GM21423 (cell line): ENCODE results near the gene PERM1.
"Not testable (repeated sequence)": the region's sequence is repeated elsewhere in the genome, so short reads cannot be mapped to it uniquely, and the experiment has no call there.

Experiments
- ATAC-seq: cut with Tn5 transposase; IDR thresholded peaks from one replicate; pipeline ENCODE4 v1.9.1; 2021; ENCODE audit warnings: mild to moderate bottlenecking, moderate library complexity; ENCODE audit not compliant: unreplicated experiment

PERM1 gene

GRCh38 chr1:1014799-1015681, 33.1 kb upstream of the PERM1 start:
- no peak for ATAC-seq

- no peak for ATAC-seq
Observed at GRCh38 chr1:1013922-1014648, 32.2 kb upstream of the PERM1 start.

GRCh38 chr1:1013105-1013921, 31.4 kb upstream of the PERM1 start, which contains the start of gene ISG15:
ISG15 (plus strand) TSS chr1:1013497; CDS start chr1:1013574, 77 bp downstream.
- ATAC-seq, result peak; percentile 88

- not testable (repeated sequence) for ATAC-seq
Observed at GRCh38 chr1:1012736-1013104, 30.8 kb upstream of the PERM1 start.

- no peak for ATAC-seq
Observed at GRCh38 chr1:1011396-1011949, 29.6 kb upstream of the PERM1 start.

GRCh38 chr1:1010131-1010530, 28.2 kb upstream of the PERM1 start:
- ATAC-seq, result not testable (repeated sequence)

- ATAC-seq, result no peak
Observed at GRCh38 chr1:1006305-1007159, 24.6 kb upstream of the PERM1 start.

GRCh38 chr1:1005774-1006304, 23.9 kb upstream of the PERM1 start:
- no peak for ATAC-seq

GRCh38 chr1:1004780-1005697, 23.1 kb upstream of the PERM1 start:
- ATAC-seq, result no peak

- no peak for ATAC-seq
Observed at GRCh38 chr1:1004420-1004779, 22.5 kb upstream of the PERM1 start.

- no peak for ATAC-seq
Observed at GRCh38 chr1:1003618-1004419, 21.9 kb upstream of the PERM1 start.

- peak; percentile 3 for ATAC-seq
Observed at GRCh38 chr1:1001057-1001783, 19.3 kb upstream of the PERM1 start.

GRCh38 chr1:1000357-1001056, 18.6 kb upstream of the PERM1 start:
- peak; percentile 17 for ATAC-seq

GRCh38 chr1:999725-1000356, 17.9 kb upstream of the PERM1 start, which contains the start of gene HES4:
HES4 (minus strand) TSS chr1:1000097; CDS start chr1:999973, 124 bp downstream.
- ATAC-seq, result peak; percentile 42

GRCh38 chr1:998995-999724, 17.3 kb upstream of the PERM1 start:
- no peak for ATAC-seq

- ATAC-seq, result no peak
Observed at GRCh38 chr1:998745-998994, 16.8 kb upstream of the PERM1 start.
